HT-29 (cell line): ENCODE results near the gene SMYD5. TPM values are rescaled to one million over a fixed set of nuclear protein-coding genes. Genes with fewer than 3 reads are reported as not detected.
A peak's percentile ranks its signal among the peaks of the same experiment; 100 is the strongest.
"Not testable (repeated sequence)": the region's sequence is repeated elsewhere in the genome, so short reads cannot be mapped to it uniquely, and the experiment has no call there.

Source experiments
- DNase-seq: peaks from one replicate; pipeline ENCODE4 v3.0.0-alpha.2; 2015; ENCODE audit warnings: low spot score
- total RNA-seq: library from RNA; depleted of rRNA; stranded (reverse); fragments of >200 nt; shearing (Covaris generic); gene quantifications from 2 replicates; pipeline ENCODE4 v1.2.3, GENCODE V29; 2014; rRNA removed

The SMYD5 gene
- 40.3 and 45.9 TPM in 2 replicates for total RNA-seq

- DNase-seq = peak; percentile 81
These were observed at the start of gene SMYD5 for GRCh38 chr2:73214120-73215035. Gene SMYD5, plus strand, starts transcription at chr2:73214245. Its CDS starts 22 bp downstream, at chr2:73214267.

- DNase-seq = not testable (repeated sequence)
These were observed 48.1 kb upstream of the SMYD5 start for GRCh38 chr2:73165978-73166377.

- not testable (repeated sequence) for DNase-seq
These were observed 47.2 kb upstream of the SMYD5 start for GRCh38 chr2:73166813-73167212.

GRCh38 chr2:73168348-73168747 lies 45.7 kb upstream of the SMYD5 start:
- not testable (repeated sequence) for DNase-seq

- not testable (repeated sequence) for DNase-seq
These were observed 43.7 kb upstream of the SMYD5 start for GRCh38 chr2:73170341-73170740.

GRCh38 chr2:73172963-73173362 lies 41.1 kb upstream of the SMYD5 start:
- no peak for DNase-seq

- no peak for DNase-seq
These were observed 40.3 kb upstream of the SMYD5 start for GRCh38 chr2:73173781-73174180.

GRCh38 chr2:73174244-73174643 lies 39.8 kb upstream of the SMYD5 start:
- no peak for DNase-seq

GRCh38 chr2:73174941-73175662 lies 38.9 kb upstream of the SMYD5 start:
- DNase-seq = no peak

- peak; percentile 11 for DNase-seq
These were observed 38.3 kb upstream of the SMYD5 start for GRCh38 chr2:73175663-73176204.

GRCh38 chr2:73176205-73176880 lies 37.7 kb upstream of the SMYD5 start:
- peak; percentile 25 for DNase-seq

GRCh38 chr2:73176881-73177644 lies 37.0 kb upstream of the SMYD5 start:
- DNase-seq = peak; percentile 88

GRCh38 chr2:73177645-73178255 lies 36.3 kb upstream of the SMYD5 start:
- peak; percentile 14 for DNase-seq

GRCh38 chr2:73185965-73186364 lies 28.1 kb upstream of the SMYD5 start:
- DNase-seq = no peak

- no peak for DNase-seq
These were observed 26.5 kb upstream of the SMYD5 start for GRCh38 chr2:73187549-73187948.

GRCh38 chr2:73197579-73197978 lies 16.5 kb upstream of the SMYD5 start:
- no peak for DNase-seq

- DNase-seq = not testable (repeated sequence)
These were observed 13.8 kb upstream of the SMYD5 start for GRCh38 chr2:73200281-73200680.

GRCh38 chr2:73202156-73203054 lies 11.6 kb upstream of the SMYD5 start, which contains the start of gene NOTO:
Gene NOTO, plus strand, starts transcription at chr2:73202574. Its CDS starts 93 bp downstream, at chr2:73202667.
- no peak for DNase-seq

GRCh38 chr2:73203055-73203681 lies 10.9 kb upstream of the SMYD5 start:
- no peak for DNase-seq
